HG02642 (cell line): ENCODE measurements around the gene MXI1.
"Not testable (repeated sequence)": the region's sequence is repeated elsewhere in the genome, so short reads cannot be mapped to it uniquely, and the experiment has no call there.

ENCODE experiments used
- ATAC-seq: cut with Tn5 transposase; IDR thresholded peaks from one replicate; pipeline ENCODE4 v1.9.1; 2021; ENCODE audit warnings: mild to moderate bottlenecking; ENCODE audit not compliant: unreplicated experiment, poor library complexity

MXI1 gene

GRCh38 chr10:110228066-110228465 is 20.7 kb downstream of the MXI1 start:
- ATAC-seq, result no peak

DNA sequence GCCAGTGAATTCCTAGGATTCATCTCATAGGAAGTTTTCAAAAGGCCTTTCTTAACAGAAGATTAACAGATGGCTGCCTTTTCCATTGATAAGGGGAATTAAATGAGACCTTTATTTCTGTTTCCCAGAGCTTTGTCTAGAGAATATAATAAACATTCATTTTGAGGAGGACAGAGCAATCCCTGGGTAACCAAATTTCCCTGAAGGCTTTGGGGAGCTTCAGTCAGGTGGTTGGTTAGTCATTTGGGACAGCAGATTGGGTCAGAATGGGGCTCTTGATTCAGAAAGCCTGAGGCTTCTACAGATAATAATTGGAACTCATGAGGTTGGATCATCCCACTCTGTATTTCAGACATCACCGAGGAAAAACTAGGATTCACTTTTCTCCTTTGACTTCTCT is 21.8 kb downstream of the MXI1 start:
- ATAC-seq, result no peak

GRCh38 chr10:110233846-110234245 is 26.4 kb downstream of the MXI1 start:
- no peak for ATAC-seq

DNA sequence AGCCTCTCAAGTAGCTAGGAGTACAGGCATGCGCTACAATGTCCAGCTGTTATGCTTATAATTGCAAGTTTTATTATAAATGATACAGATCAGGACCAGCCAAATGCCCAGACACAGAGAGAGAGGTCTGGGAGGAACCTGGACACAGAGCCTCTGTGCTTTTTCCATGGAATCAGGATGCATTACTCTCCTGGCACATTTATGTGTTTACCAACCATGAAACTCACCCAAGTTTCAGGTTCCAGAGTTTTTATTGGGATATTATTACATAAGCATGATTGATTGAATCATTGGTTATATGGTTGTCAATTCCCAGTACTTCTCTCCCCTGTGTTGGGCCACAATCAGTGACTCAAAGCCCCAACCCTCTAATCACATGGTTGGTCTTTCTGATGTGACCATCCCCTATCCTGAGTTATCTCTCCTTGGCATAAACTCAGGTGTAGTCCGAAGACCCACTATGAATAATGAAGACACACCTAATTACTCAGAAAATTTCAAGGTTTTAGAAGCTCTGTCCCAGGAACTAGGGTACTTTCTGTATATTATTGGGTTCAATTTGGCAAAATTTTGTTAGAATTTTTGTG is 30.6 kb downstream of the MXI1 start:
- ATAC-seq, result no peak

DNA sequence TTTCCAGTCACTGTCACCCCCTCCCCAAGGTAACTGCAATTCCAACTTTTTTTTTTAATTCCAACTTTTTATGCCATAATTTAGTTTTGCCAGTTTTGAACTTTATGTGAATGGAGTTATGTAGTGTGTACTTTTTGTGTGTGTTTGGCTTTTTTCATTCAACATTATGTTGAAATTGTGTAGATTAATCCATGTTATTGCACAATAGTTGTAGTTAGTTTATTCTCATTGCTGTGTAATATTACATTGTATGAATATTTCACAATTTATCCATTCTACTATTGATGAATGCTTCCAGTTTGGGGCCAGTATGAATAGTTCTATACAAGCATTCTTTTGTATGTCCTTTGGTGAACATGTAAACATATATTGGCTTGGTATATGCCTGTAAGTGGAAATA is 32.5 kb downstream of the MXI1 start:
- no peak for ATAC-seq

DNA sequence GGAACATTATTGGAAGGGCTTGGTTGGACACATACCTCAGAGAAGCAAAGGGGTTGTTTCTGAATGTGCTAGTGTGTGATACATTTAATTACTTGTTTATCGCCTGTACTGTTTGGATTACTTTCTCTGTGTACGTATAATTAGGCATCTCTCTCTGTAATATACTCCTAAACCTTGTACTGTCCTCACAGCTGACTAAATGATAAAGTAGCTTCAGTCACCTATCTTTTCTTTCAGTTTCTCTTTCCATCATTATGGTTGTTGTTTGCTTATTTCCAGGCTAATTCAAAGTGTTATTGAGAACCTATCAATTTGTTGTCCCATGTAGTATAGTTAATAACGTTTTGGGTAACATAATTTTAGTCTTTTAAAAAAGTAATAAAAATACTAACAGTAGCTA is 34.0 kb downstream of the MXI1 start:
- ATAC-seq, result peak; percentile 62

- peak; percentile 13 for ATAC-seq
Measured at GRCh38 chr10:110241841-110242240, 34.4 kb downstream of the MXI1 start.

GRCh38 chr10:110242511-110242910 is 35.1 kb downstream of the MXI1 start:
- no peak for ATAC-seq

DNA sequence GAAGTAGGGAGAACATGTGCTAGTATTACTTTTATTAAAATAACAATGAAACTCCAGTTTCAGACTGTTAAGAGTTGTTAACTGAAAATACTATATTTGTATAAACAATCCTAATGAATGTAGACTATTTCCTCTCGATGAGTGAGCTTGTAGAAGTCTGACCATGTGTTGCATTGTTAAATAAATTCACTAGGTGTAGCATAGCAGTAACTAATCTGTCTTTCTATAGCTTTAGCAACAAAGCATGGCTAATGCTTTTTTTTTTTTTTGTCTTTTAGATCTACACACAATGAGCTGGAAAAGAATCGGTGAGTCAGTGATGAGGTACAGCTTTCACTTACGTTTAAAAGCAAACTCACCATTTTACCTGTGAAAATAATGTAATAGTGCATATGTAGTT is 37.1 kb downstream of the MXI1 start:
- ATAC-seq, result no peak

DNA sequence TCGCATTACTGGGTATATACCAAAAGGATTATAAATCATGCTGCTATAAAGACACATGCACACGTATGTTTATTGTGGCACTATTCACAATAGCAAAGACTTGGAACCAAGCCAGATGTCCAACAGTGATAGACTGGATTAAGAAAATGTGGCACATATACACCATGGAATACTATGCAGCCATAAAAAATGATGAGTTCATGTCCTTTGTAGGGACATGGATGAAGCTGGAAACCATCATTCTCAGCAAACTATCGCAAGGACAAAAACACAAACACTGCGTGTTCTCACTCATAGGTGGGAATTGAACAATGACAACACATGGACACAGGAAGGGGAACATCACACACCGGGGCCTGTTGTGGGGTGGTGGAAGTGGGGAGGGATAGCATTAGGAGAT is 40.4 kb downstream of the MXI1 start:
- ATAC-seq, result not testable (repeated sequence)

DNA sequence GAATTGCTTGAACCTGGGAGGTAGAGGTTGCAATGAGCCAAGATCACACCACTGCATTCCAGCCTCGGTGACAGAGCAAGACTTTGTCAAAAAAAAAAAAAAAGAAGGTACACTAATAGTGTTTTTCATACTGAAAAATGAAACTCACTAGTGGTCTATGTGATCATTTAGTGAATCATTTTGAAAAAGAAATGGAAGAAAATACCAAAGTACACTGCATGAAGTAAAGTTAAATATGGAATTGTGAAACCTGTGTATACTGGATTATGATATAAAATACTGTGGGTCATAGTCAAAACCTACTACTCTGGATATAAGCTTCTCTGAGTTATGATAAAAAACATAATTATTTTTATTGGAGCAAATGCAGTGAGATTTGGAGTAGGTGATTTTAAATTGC is 42.1 kb downstream of the MXI1 start:
- peak; percentile 74 for ATAC-seq

GRCh38 chr10:110251392-110251791 is 44.0 kb downstream of the MXI1 start:
- ATAC-seq, result peak; percentile 74

- no peak for ATAC-seq
Measured at GRCh38 chr10:110252151-110252550, 44.7 kb downstream of the MXI1 start.

- ATAC-seq, result no peak
Measured at GRCh38 chr10:110254467-110254866, 47.1 kb downstream of the MXI1 start.

- no peak for ATAC-seq
Measured at GRCh38 chr10:110258542-110258941, 51.1 kb downstream of the MXI1 start.

DNA sequence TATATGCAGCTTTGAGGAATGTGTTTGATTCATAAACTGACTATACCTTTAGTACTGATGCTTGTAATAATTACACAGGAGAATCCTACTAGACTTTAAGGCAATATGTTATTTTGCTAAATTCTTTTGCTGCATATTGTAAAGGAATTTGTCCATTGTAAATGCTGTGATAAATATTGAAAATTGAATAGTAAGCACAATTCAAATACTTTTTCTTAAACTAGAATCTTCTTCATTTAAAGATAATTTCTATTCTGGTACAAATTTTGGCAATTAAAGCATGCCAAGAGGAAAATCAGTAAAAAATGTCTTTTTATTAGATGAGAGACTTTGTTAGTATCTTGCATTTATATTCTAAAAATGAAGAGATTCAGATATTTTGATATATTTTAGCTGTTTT is 51.9 kb downstream of the MXI1 start:
- no peak for ATAC-seq

DNA sequence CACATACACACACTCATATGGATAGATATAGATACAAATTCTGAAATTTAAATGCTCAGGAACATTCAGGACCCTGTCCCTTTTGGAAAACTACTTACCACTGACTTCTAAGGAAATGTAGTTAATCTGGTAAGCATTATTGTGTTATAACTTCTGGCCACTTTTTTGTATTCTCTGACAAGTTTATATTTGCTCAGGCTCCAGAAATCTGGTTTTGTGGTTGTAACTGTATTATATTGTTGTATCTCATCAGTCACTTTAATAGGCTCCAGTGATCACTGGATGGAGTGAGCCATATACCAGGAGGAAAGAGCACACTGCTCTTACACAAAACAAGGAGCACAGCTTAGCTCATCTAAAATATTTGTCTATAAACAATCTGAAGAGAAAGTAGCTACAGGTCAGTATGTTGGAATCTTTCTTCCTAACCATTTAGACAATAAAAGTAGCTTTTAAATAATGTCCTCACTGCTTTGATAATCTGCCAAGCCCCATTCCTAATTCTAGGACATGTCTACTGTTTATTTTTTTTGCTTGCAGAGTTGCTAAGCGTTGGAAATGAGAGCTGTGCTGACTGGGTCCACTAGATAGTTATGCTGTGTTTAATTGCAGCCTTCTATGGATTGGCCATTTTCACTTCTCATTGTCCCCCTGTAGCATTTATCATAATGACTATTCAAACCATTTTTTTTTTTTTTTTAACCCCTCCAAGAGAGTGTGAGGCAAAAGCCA is 53.5 kb downstream of the MXI1 start:
- no peak for ATAC-seq

- no peak for ATAC-seq
Measured at GRCh38 chr10:110263164-110263563, 55.8 kb downstream of the MXI1 start.

DNA sequence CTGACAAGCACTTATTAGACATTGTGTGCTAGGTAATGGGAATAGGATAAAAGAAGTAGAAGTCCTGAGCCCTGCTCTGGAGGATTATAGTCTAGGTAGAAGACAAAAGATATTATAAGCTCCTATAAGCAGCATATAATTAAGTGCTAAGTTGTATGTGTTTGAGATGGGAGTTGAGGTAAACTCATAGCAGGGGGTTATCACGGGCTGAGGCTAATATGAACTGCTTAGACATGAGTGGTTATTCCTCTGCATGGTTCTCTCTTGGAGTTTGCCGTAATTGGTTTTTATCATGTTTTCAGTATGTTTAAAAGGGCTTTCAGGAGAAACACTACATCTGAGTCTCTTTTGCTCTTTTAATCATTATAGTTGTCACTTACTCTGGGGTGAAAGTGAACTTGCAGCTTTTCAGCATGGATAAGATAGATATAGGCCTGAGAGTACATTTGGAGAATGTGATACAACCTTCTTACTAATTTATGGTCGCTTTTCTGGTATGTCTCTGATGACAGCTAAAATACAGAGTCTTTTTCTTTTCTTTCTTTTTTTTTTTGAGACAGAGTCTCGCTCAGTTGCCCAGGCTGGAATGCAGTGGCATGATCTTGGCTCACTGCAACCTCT is 58.3 kb downstream of the MXI1 start:
- ATAC-seq, result no peak

- ATAC-seq, result no peak
Measured at GRCh38 chr10:110267276-110267675, 59.9 kb downstream of the MXI1 start.

DNA sequence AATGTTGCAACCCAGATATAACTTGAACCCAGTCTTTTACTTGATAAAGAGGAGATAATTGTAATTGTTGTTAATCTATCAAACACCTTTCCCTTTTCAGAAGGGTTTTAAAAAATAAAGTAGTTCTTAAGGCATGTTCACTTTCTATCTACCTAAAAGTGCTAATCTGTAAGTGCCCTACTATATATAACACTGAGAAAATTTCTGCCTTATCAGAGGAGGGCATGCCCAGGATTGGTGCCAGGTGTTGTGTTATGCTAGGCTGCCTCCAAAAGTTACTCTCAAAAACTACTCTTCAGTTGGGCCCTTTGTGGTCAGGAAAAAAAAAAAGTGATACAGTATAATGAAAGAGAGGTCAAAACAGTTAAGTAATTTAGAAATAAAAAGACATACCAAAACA is 61.0 kb downstream of the MXI1 start:
- no peak for ATAC-seq

GRCh38 chr10:110268971-110269370 is 61.6 kb downstream of the MXI1 start:
- no peak for ATAC-seq
